Measurements from ENCODE around the gene ASXL2. TPM values are rescaled to one million over a fixed set of nuclear protein-coding genes. Genes with fewer than 3 reads are reported as not detected.
A peak's percentile ranks its signal among the peaks of the same experiment; 100 is the strongest.

Gene ASXL2
- total RNA-seq (41.0 TPM), polyA plus RNA-seq (ENCODE audit: insufficient read depth, low read depth, low replicate concordance) (2.6 TPM)
- long read RNA-seq, donor 1, result 0 reads
- long read RNA-seq, donor 2, result 0 reads
- long read RNA-seq, donor 3, result 0 reads
- long read RNA-seq, donor 4, result 0 reads
- long read RNA-seq, donor 5, result 0 reads
- long read RNA-seq, donor 6, result 0 reads
- long read RNA-seq, donor 7, partial matches to known transcripts, result 0 of 6 reads
- long read RNA-seq, donor 7, other reads (novel, unspliced or antisense), result 6 of 6 reads
- long read RNA-seq, donor 8, result 0 reads
- long read RNA-seq, donor 9, result 0 reads
- long read RNA-seq, donor 10, result 0 reads

DNA sequence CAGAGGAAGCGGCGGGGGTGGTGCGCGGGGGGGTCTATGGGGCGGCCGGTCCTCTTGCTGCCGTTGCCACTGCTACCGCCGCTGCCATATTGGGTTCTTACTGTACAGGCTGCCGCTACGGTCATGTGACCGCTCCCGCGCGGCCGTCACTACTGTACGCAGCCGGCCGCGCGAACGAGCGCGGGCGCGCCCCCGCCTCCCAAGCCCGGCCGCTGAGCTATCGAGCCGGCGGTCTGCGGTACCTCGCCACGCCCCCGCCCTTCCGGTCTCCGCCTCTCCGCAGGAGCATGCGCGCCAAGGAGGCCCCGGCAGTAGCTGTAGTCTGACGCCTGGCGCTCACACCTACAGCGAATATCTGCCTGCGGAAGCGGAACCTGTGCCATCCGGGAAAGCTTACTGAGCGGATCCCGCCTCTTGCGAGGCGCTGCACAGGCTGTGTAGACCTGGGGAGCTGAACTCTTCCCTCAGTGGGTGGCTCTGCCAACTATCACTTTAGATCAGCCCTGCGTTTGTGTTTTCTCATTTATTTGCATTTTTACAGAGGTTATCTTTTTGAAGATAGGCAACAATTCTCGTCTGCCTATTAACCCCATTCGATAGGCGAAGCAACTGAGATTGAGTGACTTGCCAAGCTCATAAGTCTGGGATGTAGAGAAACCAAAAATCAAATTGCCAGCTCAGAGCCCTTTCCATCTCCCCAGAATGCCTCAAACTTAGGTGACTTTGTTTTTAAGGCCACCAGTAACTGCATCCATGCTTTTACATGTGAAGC lies at the start of gene ASXL2:
Gene ASXL2, minus strand, starts transcription at position 127 of the 772 bp plus-strand sequence. CDS start 265 bp downstream, outside the sequence.
- TF ChIP-seq, protein P1, sequence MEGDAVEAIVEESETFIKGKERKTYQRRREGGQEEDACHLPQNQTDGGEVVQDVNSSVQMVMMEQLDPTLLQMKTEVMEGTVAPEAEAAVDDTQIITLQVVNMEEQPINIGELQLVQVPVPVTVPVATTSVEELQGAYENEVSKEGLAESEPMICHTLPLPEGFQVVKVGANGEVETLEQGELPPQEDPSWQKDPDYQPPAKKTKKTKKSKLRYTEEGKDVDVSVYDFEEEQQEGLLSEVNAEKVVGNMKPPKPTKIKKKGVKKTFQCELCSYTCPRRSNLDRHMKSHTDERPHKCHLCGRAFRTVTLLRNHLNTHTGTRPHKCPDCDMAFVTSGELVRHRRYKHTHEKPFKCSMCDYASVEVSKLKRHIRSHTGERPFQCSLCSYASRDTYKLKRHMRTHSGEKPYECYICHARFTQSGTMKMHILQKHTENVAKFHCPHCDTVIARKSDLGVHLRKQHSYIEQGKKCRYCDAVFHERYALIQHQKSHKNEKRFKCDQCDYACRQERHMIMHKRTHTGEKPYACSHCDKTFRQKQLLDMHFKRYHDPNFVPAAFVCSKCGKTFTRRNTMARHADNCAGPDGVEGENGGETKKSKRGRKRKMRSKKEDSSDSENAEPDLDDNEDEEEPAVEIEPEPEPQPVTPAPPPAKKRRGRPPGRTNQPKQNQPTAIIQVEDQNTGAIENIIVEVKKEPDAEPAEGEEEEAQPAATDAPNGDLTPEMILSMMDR (IDR thresholded peaks at IDR 0.05; ENCODE audit: borderline replicate concordance, extremely low read depth, insufficient read depth), result peak; percentile 1
- Histone ChIP-seq H3K9ac (ENCODE audit: low read length in 3 of 3) (peak within 1 kb of the TSS; percentile 66 to 93 (median 89)), H3K4me3 (ENCODE audit: low read length in 3 of 3) (peak within 1 kb of the TSS; percentile 80 to 96 (median 92)), H3K27ac (ENCODE audit: low read depth in 2 of 2, low read length in 2 of 2) (peak within 1 kb of the TSS; percentile 92 to 96), H3K9me3 (ENCODE audit: control insufficient read depth in 2 of 3, insufficient read depth in 1 of 3, low read length in 3 of 3) (no peaks in the 10 kb centered on the region), H3K4me1 (ENCODE audit: control insufficient read depth in 2 of 3, insufficient read depth in 2 of 3, low read depth in 1 of 3, low read length in 3 of 3) (peaks cover 0 to 10% (median 4%) of the 10 kb centered on the region in 3 donors), H3K27me3 (ENCODE audit: control insufficient read depth, insufficient read depth, low read length) (no peaks in the 10 kb centered on the region), H3K36me3 (ENCODE audit: control insufficient read depth in 2 of 3, insufficient read depth in 3 of 3, low read length in 3 of 3) (no peaks in the 10 kb centered on the region)
- intact Hi-C loops (cut with DNase I), result no loop called here
- FAIRE-seq, result no peak
- peak; percentile 98 to 99 (median 99) for DNase-seq

DNA sequence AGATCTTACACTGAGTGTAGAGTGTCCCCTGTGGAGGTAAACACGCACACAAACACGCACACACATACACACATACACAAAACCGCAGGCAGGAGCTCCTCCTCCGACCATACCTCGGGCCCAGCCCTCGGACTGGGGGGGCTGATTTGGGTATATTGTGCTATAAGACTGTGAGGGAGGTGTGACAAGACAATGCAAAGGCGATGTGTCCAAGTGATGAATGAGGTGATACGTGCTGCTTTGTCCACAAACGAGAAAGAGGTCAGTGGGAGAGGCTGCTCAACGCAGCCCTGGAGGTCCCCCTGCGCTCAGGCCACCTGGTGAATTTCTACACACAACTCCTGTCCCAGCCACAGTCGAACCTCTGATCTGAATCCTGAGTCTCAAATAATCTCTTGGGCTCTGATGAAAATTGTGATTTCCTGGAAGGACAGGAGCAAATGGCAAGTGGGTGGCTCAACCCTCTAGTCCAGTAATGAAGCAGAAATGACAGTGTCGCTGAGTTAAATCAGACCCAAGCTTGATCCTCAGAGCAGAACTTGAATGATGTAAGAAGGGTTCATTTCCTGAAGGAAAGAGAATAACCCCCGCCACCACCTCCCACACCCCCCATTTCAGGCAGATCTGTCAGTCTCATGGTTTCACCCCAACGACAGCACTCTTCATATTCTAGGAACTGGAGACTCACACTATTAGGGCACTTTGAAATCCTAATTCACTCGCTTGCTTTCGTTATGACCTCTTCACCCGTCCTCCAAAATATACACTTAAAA lies 48.9 kb upstream of the ASXL2 start:
- TF ChIP-seq, protein P1 (IDR thresholded peaks at IDR 0.05; ENCODE audit: borderline replicate concordance, extremely low read depth, insufficient read depth), result no peak
- Histone ChIP-seq H3K9ac (ENCODE audit: low read length in 3 of 3) (no peak overlapping the region), H3K27me3 (ENCODE audit: control insufficient read depth, insufficient read depth, low read length) (no peaks in the 10 kb centered on the region), H3K4me3 (ENCODE audit: low read length in 3 of 3) (no peak overlapping the region), H3K27ac (ENCODE audit: low read depth in 2 of 2, low read length in 2 of 2) (no peak overlapping the region), H3K4me1 (ENCODE audit: control insufficient read depth in 2 of 3, insufficient read depth in 2 of 3, low read depth in 1 of 3, low read length in 3 of 3) (no peaks in the 10 kb centered on the region), H3K9me3 (ENCODE audit: control insufficient read depth in 2 of 3, insufficient read depth in 1 of 3, low read length in 3 of 3) (no peaks in the 10 kb centered on the region), H3K36me3 (ENCODE audit: control insufficient read depth in 2 of 3, insufficient read depth in 3 of 3, low read length in 3 of 3) (no peaks in the 10 kb centered on the region)
- FAIRE-seq (no peak), DNase-seq (peak in 1 of 5 donors; percentile 26)
- intact Hi-C loops (cut with DNase I), result no loop called here

DNA sequence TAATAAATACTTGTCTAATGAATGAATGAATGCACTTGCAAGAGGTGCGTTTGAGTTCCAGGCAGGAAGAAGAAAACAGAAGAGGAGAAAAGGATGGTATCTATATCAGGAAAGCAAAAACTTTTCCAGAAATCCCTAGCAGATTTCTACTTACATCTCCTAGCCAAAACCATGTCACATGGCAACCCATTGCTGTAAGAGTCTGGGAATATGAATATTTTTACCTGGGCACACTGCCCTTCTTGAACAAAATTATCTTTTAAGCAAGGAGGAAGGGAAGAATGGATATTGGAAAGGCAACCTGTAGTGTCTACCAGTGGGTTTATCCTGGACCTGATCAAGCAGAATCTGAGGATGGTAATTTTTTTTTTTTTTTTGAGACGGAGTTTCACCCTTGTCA lies 44.2 kb upstream of the ASXL2 start:
- H3K9me3 ChIP-seq (ENCODE audit: control insufficient read depth in 2 of 3, insufficient read depth in 1 of 3, low read length in 3 of 3), result no peaks in the 10 kb centered on the region
- H3K27me3 ChIP-seq (ENCODE audit: control insufficient read depth, insufficient read depth, low read length), result no peaks in the 10 kb centered on the region
- no peak overlapping the region for H3K27ac ChIP-seq (ENCODE audit: low read depth in 2 of 2, low read length in 2 of 2)
- no peak for DNase-seq
- intact Hi-C loops (cut with DNase I), result no loop called here
- TF ChIP-seq, protein P1 (IDR thresholded peaks at IDR 0.05; ENCODE audit: borderline replicate concordance, extremely low read depth, insufficient read depth), result no peak
- no peak overlapping the region for H3K9ac ChIP-seq (ENCODE audit: low read length in 3 of 3)
- no peak for FAIRE-seq
- H3K4me1 ChIP-seq (ENCODE audit: control insufficient read depth in 2 of 3, insufficient read depth in 2 of 3, low read depth in 1 of 3, low read length in 3 of 3), result no peaks in the 10 kb centered on the region
- no peak overlapping the region for H3K4me3 ChIP-seq (ENCODE audit: low read length in 3 of 3)
- no peaks in the 10 kb centered on the region for H3K36me3 ChIP-seq (ENCODE audit: control insufficient read depth in 2 of 3, insufficient read depth in 3 of 3, low read length in 3 of 3)

Measured in kidney (tissue), 22 donors.